Skeletal muscle satellite cell (primary cell): Measurements from ENCODE around the gene TAF5L. TPM values are rescaled to one million over a fixed set of nuclear protein-coding genes. Genes with fewer than 3 reads are reported as not detected.

Experiments used
- H3K27me3 ChIP-seq: 2 replicates; pipeline ENCODE4 v1.7.0; 2013; ENCODE audit warnings: low read length; ENCODE audit not compliant: control insufficient read depth, insufficient read depth
- H3K36me3 ChIP-seq: 2 replicates; pipeline ENCODE4 v1.7.0; 2013; ENCODE audit warnings: mild to moderate bottlenecking, control low read depth, low read length; ENCODE audit not compliant: insufficient read depth
- H3K4me1 ChIP-seq: 2 replicates; pipeline ENCODE4 v1.7.0; 2013; ENCODE audit warnings: low read length; ENCODE audit not compliant: control insufficient read depth, insufficient read depth
- H3K4me2 ChIP-seq: 2 replicates; pipeline ENCODE4 v1.7.0; 2013; ENCODE audit warnings: mild to moderate bottlenecking, low read length
- H3K4me3 ChIP-seq: 2 replicates; pipeline ENCODE4 v1.7.0; 2013; ENCODE audit warnings: low read length
- H3K9ac ChIP-seq: 2 replicates; pipeline ENCODE4 v1.7.0; 2013; ENCODE audit warnings: mild to moderate bottlenecking, low read depth, low read length, moderate library complexity
- H3K9me3 ChIP-seq: replicated peaks from 2 replicates; pipeline ENCODE4 v1.7.0; 2013; ENCODE audit warnings: mild to moderate bottlenecking, control low read depth, low read length
- total RNA-seq: library from RNA; depleted of rRNA; stranded (reverse); fragments of >200 nt; gene quantifications from 2 replicates; pipeline ENCODE4 v1.2.3, GENCODE V29; 2012; rRNA removed

TAF5L gene
- total RNA-seq = 12.9 and 14.0 TPM in 2 replicates

GRCh38 chr1:229625915-229626831, at the start of gene TAF5L, which contains the start of gene URB2:
Gene TAF5L (minus strand): TSS chr1:229626122. CDS start chr1:229614482, 11,640 bp downstream.
Gene URB2 (plus strand): TSS chr1:229626247. CDS start chr1:229627634, 1,387 bp downstream.
- H3K9me3 ChIP-seq = no peaks in the 10 kb centered on the region
- no peaks in the 10 kb centered on the region for H3K27me3 ChIP-seq
- peak within 1 kb of the TSS; percentile 92 for H3K9ac ChIP-seq
- peaks cover 37% of the 10 kb centered on the region for H3K4me1 ChIP-seq
- H3K4me2 ChIP-seq = peak within 1 kb of the TSS; percentile 93
- peak within 1 kb of the TSS; percentile 90 for H3K4me3 ChIP-seq
- no peaks in the 10 kb centered on the region for H3K36me3 ChIP-seq

DNA sequence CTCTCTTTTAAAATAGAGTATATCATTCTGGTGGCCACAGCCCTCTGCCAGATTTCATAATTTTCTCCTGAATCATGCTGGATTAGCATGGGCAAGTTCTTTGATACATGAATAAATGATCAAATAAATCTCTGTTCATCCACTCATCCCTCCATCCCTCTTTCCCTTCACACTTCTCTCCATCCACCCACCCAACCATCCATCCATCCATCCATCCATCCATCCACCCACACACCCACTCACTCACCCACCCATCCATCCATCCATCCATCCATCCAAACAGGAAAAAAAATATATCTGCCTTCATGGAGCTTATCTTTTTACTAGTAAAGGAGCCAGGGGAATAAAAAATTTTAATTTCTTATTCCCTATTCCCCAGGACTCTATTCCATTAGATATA, 49.5 kb upstream of the TAF5L start:
- no peaks in the 10 kb centered on the region for H3K36me3 ChIP-seq
- H3K4me2 ChIP-seq = no peak overlapping the region
- H3K4me3 ChIP-seq = no peak overlapping the region
- H3K9ac ChIP-seq = no peak overlapping the region
- H3K9me3 ChIP-seq = no peaks in the 10 kb centered on the region
- no peaks in the 10 kb centered on the region for H3K27me3 ChIP-seq
- H3K4me1 ChIP-seq = no peaks in the 10 kb centered on the region

DNA sequence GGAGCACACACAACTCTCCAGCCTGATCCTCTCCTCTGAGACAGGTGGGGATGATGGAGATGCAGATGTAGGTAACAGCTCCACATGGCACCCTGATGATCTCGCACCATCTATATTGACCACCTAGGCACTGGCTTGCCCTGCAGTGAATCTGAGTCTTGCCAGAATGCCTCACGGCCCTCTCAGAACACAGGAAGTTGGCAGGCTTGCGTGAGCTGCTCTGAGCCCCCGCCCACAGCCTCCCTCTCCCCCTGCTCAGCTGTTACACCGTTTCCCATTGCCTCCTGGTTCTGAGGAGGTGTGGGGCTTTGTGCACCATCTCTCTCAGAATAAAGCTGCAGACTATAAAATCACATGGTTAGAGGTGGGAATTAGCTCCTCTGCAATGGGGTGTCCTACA, 48.1 kb upstream of the TAF5L start:
- no peaks in the 10 kb centered on the region for H3K27me3 ChIP-seq
- H3K4me1 ChIP-seq = no peaks in the 10 kb centered on the region
- no peaks in the 10 kb centered on the region for H3K9me3 ChIP-seq
- no peak overlapping the region for H3K9ac ChIP-seq
- no peak overlapping the region for H3K4me2 ChIP-seq
- no peaks in the 10 kb centered on the region for H3K36me3 ChIP-seq
- no peak overlapping the region for H3K4me3 ChIP-seq

GRCh38 chr1:229672246-229672645, 46.3 kb upstream of the TAF5L start:
- Histone ChIP-seq H3K36me3 (no peaks in the 10 kb centered on the region), H3K9me3 (no peaks in the 10 kb centered on the region), H3K4me3 (no peak overlapping the region), H3K9ac (no peak overlapping the region), H3K4me2 (no peak overlapping the region), H3K4me1 (no peaks in the 10 kb centered on the region), H3K27me3 (no peaks in the 10 kb centered on the region)

- Histone ChIP-seq H3K4me1 (no peaks in the 10 kb centered on the region), H3K4me2 (no peak overlapping the region), H3K9ac (no peak overlapping the region), H3K36me3 (no peaks in the 10 kb centered on the region), H3K9me3 (no peaks in the 10 kb centered on the region), H3K27me3 (no peaks in the 10 kb centered on the region), H3K4me3 (no peak overlapping the region)
These were observed 45.4 kb upstream of the TAF5L start for GRCh38 chr1:229671310-229671709.

DNA sequence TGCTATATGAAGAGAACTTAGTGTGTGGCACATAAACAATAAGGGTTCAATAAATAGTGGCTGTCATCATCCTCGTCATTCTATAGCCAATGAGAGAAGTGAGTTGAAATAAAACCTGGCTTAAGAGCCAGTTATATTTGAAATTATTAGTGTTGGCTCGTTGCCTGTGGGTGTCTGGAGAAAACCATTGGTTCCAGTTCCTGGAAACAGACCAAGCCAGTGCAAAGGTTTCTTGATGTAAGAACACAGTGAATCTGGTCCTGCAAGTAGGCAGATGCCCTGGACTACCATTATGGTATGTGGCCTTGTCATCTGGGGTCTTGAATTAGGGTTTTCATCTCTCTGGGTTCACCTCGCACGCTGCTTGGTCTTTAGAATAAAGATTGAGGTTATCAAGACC, 43.4 kb upstream of the TAF5L start:
- no peak overlapping the region for H3K4me3 ChIP-seq
- no peaks in the 10 kb centered on the region for H3K36me3 ChIP-seq
- H3K9me3 ChIP-seq = no peaks in the 10 kb centered on the region
- H3K4me2 ChIP-seq = no peak overlapping the region
- no peaks in the 10 kb centered on the region for H3K27me3 ChIP-seq
- peaks cover under 1% of the 10 kb centered on the region for H3K4me1 ChIP-seq
- no peak overlapping the region for H3K9ac ChIP-seq

DNA sequence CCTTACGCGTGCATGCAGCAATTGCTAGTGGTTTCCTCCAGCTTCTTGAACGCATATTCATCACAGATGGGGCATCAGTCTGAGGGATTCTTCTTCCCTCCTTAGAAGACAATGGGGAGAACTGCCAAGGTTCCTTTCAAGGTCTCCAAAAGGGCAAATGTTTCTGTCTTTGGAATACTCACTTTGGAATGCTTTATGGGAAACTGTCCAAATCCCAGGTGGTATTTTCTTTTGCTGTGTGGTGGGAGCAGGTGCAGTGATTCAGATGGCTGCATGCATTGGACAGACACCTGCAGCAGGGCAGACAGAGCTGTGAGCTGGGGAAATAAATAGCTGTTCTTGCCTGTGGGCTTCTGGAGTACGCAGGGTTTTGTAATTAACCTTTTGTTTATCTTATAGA, 40.7 kb upstream of the TAF5L start:
- Histone ChIP-seq H3K9me3 (no peaks in the 10 kb centered on the region), H3K4me3 (no peak overlapping the region), H3K4me1 (peaks cover 9% of the 10 kb centered on the region), H3K4me2 (no peak overlapping the region), H3K27me3 (no peaks in the 10 kb centered on the region), H3K9ac (no peak overlapping the region), H3K36me3 (peaks cover 4% of the 10 kb centered on the region)

DNA sequence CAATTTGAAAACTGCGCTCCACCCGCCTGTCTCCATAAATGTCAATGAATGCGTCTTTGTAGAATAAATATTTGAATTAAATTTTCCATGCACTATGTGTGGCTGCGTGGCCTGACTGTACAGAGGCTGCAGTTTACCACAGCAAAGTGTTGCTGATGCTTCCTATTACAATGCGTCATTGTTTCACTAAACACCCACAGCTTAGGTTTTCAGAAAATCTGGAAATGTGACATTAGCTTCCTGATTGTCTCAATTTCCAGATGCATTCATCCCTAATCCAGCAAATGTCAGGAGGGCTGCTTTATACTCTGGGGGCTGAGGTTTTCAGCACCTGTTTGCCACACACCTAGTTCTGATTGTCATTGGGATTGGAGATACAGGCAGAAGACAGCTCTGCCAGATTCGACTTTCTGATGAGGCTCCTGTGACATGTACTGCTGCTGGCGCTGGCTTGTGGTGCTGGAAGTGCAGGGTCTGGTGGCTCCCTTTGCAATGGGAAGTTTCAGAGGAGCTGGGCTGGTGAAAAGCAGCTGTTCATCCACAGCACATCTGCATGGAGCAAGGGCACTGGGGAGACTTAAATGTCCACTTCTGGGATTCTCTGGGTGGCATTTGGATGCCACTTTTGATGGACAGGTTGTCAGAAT, 40.1 kb upstream of the TAF5L start:
- H3K9ac ChIP-seq = no peak overlapping the region
- H3K4me3 ChIP-seq = no peak overlapping the region
- H3K9me3 ChIP-seq = no peaks in the 10 kb centered on the region
- H3K4me1 ChIP-seq = peaks cover 9% of the 10 kb centered on the region
- H3K4me2 ChIP-seq = no peak overlapping the region
- no peaks in the 10 kb centered on the region for H3K27me3 ChIP-seq
- peaks cover 7% of the 10 kb centered on the region for H3K36me3 ChIP-seq

DNA sequence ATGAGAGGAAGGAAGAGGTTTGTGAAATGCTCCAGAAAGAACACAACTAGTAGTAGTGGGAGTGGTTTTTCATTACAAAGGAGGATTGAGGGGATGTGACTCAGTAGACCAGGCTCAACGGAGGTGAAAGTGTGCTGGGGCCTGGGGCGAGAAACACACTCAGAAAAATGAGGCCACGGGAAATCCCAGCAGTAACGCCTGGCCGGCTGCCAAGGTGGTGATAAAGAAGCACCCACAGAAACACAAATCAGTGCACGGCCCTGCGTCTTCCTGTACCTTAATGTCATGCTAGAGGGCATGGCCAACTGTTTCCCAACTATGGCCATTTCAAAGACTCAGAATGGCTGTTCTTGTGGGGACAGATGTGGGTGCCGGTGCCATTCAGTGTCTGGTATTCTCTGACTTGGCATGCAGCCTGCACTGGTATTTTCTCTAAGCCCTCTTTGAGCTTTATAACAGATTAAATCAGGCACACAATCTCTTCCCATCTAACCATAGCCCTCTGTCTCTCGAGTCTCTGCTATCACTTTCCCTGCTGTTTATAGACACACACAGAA, 38.3 kb upstream of the TAF5L start:
- Histone ChIP-seq H3K9me3 (no peaks in the 10 kb centered on the region), H3K36me3 (peaks cover 12% of the 10 kb centered on the region), H3K9ac (no peak overlapping the region), H3K27me3 (no peaks in the 10 kb centered on the region), H3K4me3 (no peak overlapping the region), H3K4me2 (no peak overlapping the region), H3K4me1 (peaks cover 9% of the 10 kb centered on the region)

GRCh38 chr1:229661897-229662296, 36.0 kb upstream of the TAF5L start:
- H3K36me3 ChIP-seq = peaks cover 22% of the 10 kb centered on the region
- no peaks in the 10 kb centered on the region for H3K9me3 ChIP-seq
- peaks cover 9% of the 10 kb centered on the region for H3K4me1 ChIP-seq
- no peak overlapping the region for H3K9ac ChIP-seq
- no peaks in the 10 kb centered on the region for H3K27me3 ChIP-seq
- H3K4me3 ChIP-seq = no peak overlapping the region
- no peak overlapping the region for H3K4me2 ChIP-seq

DNA sequence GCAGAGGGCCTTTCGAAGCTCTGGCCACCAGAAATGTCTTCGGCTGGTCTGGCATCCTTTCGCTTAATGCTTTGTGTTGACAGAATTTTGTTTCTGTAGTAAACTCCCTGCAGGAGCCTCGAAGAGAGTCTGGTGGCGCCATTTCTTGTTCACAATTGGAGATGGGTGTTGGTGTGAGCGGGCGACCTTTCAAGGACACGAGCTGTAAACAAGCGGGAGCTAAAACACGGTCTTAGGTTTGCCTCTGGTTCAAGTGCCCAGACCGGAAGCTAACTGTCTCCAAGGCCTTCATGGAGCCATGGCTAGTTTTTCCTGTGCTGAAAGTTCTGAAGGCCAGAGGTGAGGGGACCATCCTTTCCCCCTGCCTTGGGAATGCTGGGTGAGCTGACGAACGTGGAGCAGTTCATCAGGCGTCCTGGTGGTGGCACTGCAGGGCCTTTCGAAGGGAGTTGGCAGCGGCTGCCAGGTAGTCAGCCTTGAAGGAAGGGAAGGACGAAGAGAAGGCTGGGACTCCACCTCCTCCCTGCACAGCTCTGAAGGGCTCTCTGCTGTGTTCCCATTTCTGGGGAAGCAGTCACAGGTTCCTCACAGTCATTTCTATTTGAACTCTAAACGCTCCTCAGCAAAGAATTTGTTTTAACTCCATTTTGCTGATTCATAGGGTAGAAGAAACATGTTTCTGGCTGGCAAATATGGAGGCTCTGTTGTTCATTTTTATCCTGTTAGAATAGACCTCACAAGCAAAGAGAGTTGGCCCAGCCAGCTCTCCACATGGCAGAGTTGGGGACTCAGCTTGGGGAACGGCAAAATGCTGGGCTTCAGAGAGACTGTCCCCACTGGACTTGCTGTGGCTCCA, 35.3 kb upstream of the TAF5L start:
- Histone ChIP-seq H3K4me1 (peaks cover 9% of the 10 kb centered on the region), H3K27me3 (no peaks in the 10 kb centered on the region), H3K9ac (no peak overlapping the region), H3K4me2 (no peak overlapping the region), H3K4me3 (no peak overlapping the region), H3K36me3 (peaks cover 22% of the 10 kb centered on the region), H3K9me3 (no peaks in the 10 kb centered on the region)
